ENCODE measurements around the gene ADD3.

ADD3 gene

DNA sequence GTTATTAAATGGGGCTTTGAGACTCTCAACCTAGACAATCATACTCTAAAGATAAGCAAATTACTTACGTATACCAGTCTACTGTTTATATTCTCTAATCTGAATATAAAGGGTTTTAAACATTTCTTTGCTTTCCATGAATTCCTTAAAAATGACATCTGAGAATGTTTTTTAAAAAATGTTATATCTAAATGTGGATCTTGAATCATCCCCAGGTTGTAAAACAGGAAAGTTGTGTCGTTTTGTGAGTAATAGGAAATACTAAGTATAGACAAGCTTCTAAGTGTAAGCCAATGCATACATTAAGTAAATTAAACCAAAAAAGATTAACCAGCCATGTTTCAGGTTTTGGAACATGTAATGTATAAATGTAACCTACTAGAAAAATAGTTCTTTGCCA, 26.8 kb downstream of the ADD3 start:
- no peak overlapping the region for H3K14ac ChIP-seq (ENCODE audit: low read length)
- no peak overlapping the region for H3K27ac ChIP-seq (ENCODE audit: low read depth, low read length)
- H3K9ac ChIP-seq (ENCODE audit: low read length) = no peak overlapping the region
- no peak overlapping the region for H2AK5ac ChIP-seq (ENCODE audit: low read length)
- H3K18ac ChIP-seq (ENCODE audit: low read length) = no peak overlapping the region
- no peaks in the 10 kb centered on the region for H3K9me3 ChIP-seq (ENCODE audit: insufficient read depth, low read depth, low read length)
- no peak overlapping the region for H4K8ac ChIP-seq (ENCODE audit: low read depth, low read length)
- H3K27me3 ChIP-seq (ENCODE audit: insufficient read depth, low read length) = no peaks in the 10 kb centered on the region
- no peak overlapping the region for H3K23ac ChIP-seq (ENCODE audit: low read length)
- H2BK5ac ChIP-seq (ENCODE audit: low read depth, low read length, poor library complexity) = no peak overlapping the region
- H3K4me3 ChIP-seq (ENCODE audit: low read depth, low read length) = no peak overlapping the region
- no peaks in the 10 kb centered on the region for H3K79me2 ChIP-seq (ENCODE audit: control insufficient read depth, insufficient read depth, low read length, poor library complexity)
- DNase-seq = peak in 1 of 2 donors; percentile 56
- H4K91ac ChIP-seq (ENCODE audit: low read depth, low read length) = no peak overlapping the region
- H3K4me2 ChIP-seq (ENCODE audit: low read length) = no peak overlapping the region
- no peaks in the 10 kb centered on the region for H3K4me1 ChIP-seq (ENCODE audit: control insufficient read depth in 1 of 2, insufficient read depth in 2 of 2, low read length in 2 of 2)
- no peaks in the 10 kb centered on the region for H3K79me1 ChIP-seq (ENCODE audit: low read length)
- no peak overlapping the region for H2AFZ ChIP-seq (ENCODE audit: insufficient read depth, low read length, poor library complexity)
- H3K36me3 ChIP-seq (ENCODE audit: control insufficient read depth in 1 of 2, insufficient read depth in 2 of 2, low read length in 2 of 2) = no peaks in the 10 kb centered on the region
- WGBS (ENCODE audit: extremely low coverage, insufficient coverage, insufficient read length) = no CpG with 5 or more reads among the region's 2 CpGs
- H2BK120ac ChIP-seq (ENCODE audit: insufficient read depth, low read length, poor library complexity) = no peak overlapping the region
- H4K12ac ChIP-seq (ENCODE audit: low read depth, low read length) = no peak overlapping the region
- no peak overlapping the region for H3K4ac ChIP-seq (ENCODE audit: low read depth, low read length)
- H2BK12ac ChIP-seq (ENCODE audit: low read length) = no peak overlapping the region

DNA sequence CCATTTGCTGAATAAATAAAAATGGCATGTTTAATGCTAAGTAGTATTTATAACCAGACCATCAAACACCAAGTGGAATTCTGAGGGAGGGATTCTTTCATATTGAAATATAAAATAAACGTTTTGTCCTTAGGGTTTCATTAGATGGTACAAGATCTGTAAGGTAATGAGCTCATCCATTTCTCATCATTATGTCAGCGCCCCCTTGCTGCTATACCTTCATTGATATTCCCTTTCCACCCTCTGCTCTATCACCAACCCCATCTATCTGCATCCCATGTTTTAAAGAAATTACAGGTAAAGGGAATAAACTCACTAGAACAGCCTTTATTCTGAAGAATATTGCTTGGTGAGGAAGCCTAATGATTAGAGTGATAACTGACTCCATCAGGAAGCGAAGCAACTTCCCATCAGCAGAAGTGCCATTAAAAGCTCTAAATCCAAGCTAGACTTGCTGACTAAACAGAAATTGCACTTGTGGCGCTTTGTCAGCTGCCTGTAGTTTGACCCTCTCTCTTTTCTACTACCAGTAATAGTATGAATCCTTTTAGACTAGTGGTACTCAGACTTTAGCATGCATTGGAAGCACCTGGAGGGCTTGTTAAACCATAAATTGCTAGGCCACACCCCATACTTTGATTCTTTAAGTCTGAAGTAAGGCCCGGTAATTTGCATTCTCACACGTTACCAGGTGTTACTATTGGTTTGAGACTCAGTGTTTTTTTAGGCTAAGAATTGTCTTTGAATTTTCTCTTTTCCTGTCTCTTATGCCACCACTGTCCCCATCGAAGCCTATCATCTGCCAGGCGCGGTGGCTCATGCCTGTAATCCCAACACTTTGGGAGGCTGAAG, 27.5 kb downstream of the ADD3 start:
- no peaks in the 10 kb centered on the region for H3K27me3 ChIP-seq (ENCODE audit: insufficient read depth, low read length)
- H3K9me3 ChIP-seq (ENCODE audit: insufficient read depth, low read depth, low read length) = no peaks in the 10 kb centered on the region
- WGBS (ENCODE audit: extremely low coverage, insufficient coverage, insufficient read length) = no CpG with 5 or more reads among the region's 9 CpGs
- no peak overlapping the region for H2BK120ac ChIP-seq (ENCODE audit: insufficient read depth, low read length, poor library complexity)
- no peak overlapping the region for H3K4me3 ChIP-seq (ENCODE audit: low read depth, low read length)
- H3K4me1 ChIP-seq (ENCODE audit: control insufficient read depth in 1 of 2, insufficient read depth in 2 of 2, low read length in 2 of 2) = no peaks in the 10 kb centered on the region
- no peak overlapping the region for H3K23ac ChIP-seq (ENCODE audit: low read length)
- no peak overlapping the region for H2BK5ac ChIP-seq (ENCODE audit: low read depth, low read length, poor library complexity)
- H3K18ac ChIP-seq (ENCODE audit: low read length) = no peak overlapping the region
- no peak for DNase-seq
- no peak overlapping the region for H3K14ac ChIP-seq (ENCODE audit: low read length)
- H2AFZ ChIP-seq (ENCODE audit: insufficient read depth, low read length, poor library complexity) = no peak overlapping the region
- H3K79me2 ChIP-seq (ENCODE audit: control insufficient read depth, insufficient read depth, low read length, poor library complexity) = no peaks in the 10 kb centered on the region
- H3K79me1 ChIP-seq (ENCODE audit: low read length) = no peaks in the 10 kb centered on the region
- no peak overlapping the region for H4K91ac ChIP-seq (ENCODE audit: low read depth, low read length)
- no peak overlapping the region for H4K12ac ChIP-seq (ENCODE audit: low read depth, low read length)
- H3K9ac ChIP-seq (ENCODE audit: low read length) = no peak overlapping the region
- H4K8ac ChIP-seq (ENCODE audit: low read depth, low read length) = no peak overlapping the region
- H3K27ac ChIP-seq (ENCODE audit: low read depth, low read length) = no peak overlapping the region
- H3K4me2 ChIP-seq (ENCODE audit: low read length) = no peak overlapping the region
- peak overlapping the region; percentile 55 for H3K4ac ChIP-seq (ENCODE audit: low read depth, low read length)
- H3K36me3 ChIP-seq (ENCODE audit: control insufficient read depth in 1 of 2, insufficient read depth in 2 of 2, low read length in 2 of 2) = no peaks in the 10 kb centered on the region
- no peak overlapping the region for H2BK12ac ChIP-seq (ENCODE audit: low read length)
- no peak overlapping the region for H2AK5ac ChIP-seq (ENCODE audit: low read length)

DNA sequence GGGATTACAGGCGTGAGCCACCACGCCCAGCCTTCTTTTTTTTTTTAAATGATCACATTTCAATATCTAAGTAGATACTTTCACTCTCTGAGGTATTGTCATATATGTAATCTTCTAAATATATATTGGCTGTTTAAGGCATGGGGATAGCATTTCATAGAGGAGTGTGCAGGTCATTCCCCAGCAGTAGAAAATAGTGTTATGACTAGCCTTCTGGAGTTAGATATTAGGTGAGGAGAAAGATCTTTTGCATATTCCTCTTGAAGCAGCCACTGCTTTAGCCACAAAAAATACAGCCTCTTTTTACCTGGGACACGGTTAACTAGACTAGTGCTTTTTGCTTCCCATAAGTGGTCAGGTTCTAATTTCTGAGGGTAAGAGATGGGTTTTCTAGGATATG, 28.9 kb downstream of the ADD3 start:
- WGBS (ENCODE audit: extremely low coverage, insufficient coverage, insufficient read length) = no CpG with 5 or more reads among the region's 3 CpGs

DNA sequence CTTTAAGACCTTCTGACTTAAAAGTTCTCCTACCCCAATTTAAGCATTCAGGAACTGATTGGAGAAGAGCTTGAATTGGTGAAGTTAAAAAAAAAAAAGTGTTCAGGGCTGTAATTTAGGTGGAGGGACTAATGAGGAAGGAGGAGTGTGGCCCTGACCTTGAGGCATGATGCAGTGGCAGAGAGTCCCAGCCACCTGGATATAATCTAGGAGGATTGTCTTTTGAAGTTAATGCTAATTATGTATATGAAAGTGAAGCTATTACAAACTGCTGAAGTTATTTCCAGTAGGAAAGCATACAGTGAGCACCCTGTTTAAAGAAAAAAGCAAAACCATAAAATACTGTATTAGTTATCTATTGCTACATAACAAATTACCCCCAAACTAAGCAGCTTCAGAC, 31.5 kb downstream of the ADD3 start:
- H3K4me2 ChIP-seq (ENCODE audit: low read length) = no peak overlapping the region
- H3K4me1 ChIP-seq (ENCODE audit: control insufficient read depth in 1 of 2, insufficient read depth in 2 of 2, low read length in 2 of 2) = peaks cover 0 to 2% of the 10 kb centered on the region in 2 experiments
- no peak overlapping the region for H3K9ac ChIP-seq (ENCODE audit: low read length)
- H3K9me3 ChIP-seq (ENCODE audit: insufficient read depth, low read depth, low read length) = no peaks in the 10 kb centered on the region
- H2BK120ac ChIP-seq (ENCODE audit: insufficient read depth, low read length, poor library complexity) = no peak overlapping the region
- no peak overlapping the region for H4K8ac ChIP-seq (ENCODE audit: low read depth, low read length)
- H2AFZ ChIP-seq (ENCODE audit: insufficient read depth, low read length, poor library complexity) = no peak overlapping the region
- H2BK12ac ChIP-seq (ENCODE audit: low read length) = no peak overlapping the region
- no peak overlapping the region for H2BK5ac ChIP-seq (ENCODE audit: low read depth, low read length, poor library complexity)
- H3K14ac ChIP-seq (ENCODE audit: low read length) = no peak overlapping the region
- no peak overlapping the region for H4K91ac ChIP-seq (ENCODE audit: low read depth, low read length)
- H2AK5ac ChIP-seq (ENCODE audit: low read length) = no peak overlapping the region
- peaks cover 2% of the 10 kb centered on the region for H3K79me2 ChIP-seq (ENCODE audit: control insufficient read depth, insufficient read depth, low read length, poor library complexity)
- no peak overlapping the region for H3K4ac ChIP-seq (ENCODE audit: low read depth, low read length)
- H3K4me3 ChIP-seq (ENCODE audit: low read depth, low read length) = no peak overlapping the region
- no peak overlapping the region for H3K18ac ChIP-seq (ENCODE audit: low read length)
- H3K36me3 ChIP-seq (ENCODE audit: control insufficient read depth in 1 of 2, insufficient read depth in 2 of 2, low read length in 2 of 2) = no peaks in the 10 kb centered on the region
- H4K12ac ChIP-seq (ENCODE audit: low read depth, low read length) = no peak overlapping the region
- no peak for DNase-seq
- no peaks in the 10 kb centered on the region for H3K79me1 ChIP-seq (ENCODE audit: low read length)
- H3K27ac ChIP-seq (ENCODE audit: low read depth, low read length) = no peak overlapping the region
- no peak overlapping the region for H3K23ac ChIP-seq (ENCODE audit: low read length)
- no peaks in the 10 kb centered on the region for H3K27me3 ChIP-seq (ENCODE audit: insufficient read depth, low read length)

More for the DNA sequence above, 28.9 kb downstream of the ADD3 start:
- DNase-seq = no peak
- H2BK5ac ChIP-seq (ENCODE audit: low read depth, low read length, poor library complexity) = no peak overlapping the region
- no peak overlapping the region for H3K27ac ChIP-seq (ENCODE audit: low read depth, low read length)
- no peaks in the 10 kb centered on the region for H3K36me3 ChIP-seq (ENCODE audit: control insufficient read depth in 1 of 2, insufficient read depth in 2 of 2, low read length in 2 of 2)
- no peak overlapping the region for H2AFZ ChIP-seq (ENCODE audit: insufficient read depth, low read length, poor library complexity)
- no peak overlapping the region for H3K9ac ChIP-seq (ENCODE audit: low read length)
- no peak overlapping the region for H3K4me2 ChIP-seq (ENCODE audit: low read length)
- no peak overlapping the region for H2BK120ac ChIP-seq (ENCODE audit: insufficient read depth, low read length, poor library complexity)
- no peak overlapping the region for H4K91ac ChIP-seq (ENCODE audit: low read depth, low read length)
- no peaks in the 10 kb centered on the region for H3K27me3 ChIP-seq (ENCODE audit: insufficient read depth, low read length)
- no peak overlapping the region for H3K18ac ChIP-seq (ENCODE audit: low read length)
- H3K14ac ChIP-seq (ENCODE audit: low read length) = no peak overlapping the region
- no peak overlapping the region for H3K4ac ChIP-seq (ENCODE audit: low read depth, low read length)
- no peak overlapping the region for H2BK12ac ChIP-seq (ENCODE audit: low read length)
- no peak overlapping the region for H4K8ac ChIP-seq (ENCODE audit: low read depth, low read length)
- H3K23ac ChIP-seq (ENCODE audit: low read length) = no peak overlapping the region
- H2AK5ac ChIP-seq (ENCODE audit: low read length) = no peak overlapping the region
- H3K79me2 ChIP-seq (ENCODE audit: control insufficient read depth, insufficient read depth, low read length, poor library complexity) = peaks cover 2% of the 10 kb centered on the region
- no peaks in the 10 kb centered on the region for H3K79me1 ChIP-seq (ENCODE audit: low read length)
- H3K4me3 ChIP-seq (ENCODE audit: low read depth, low read length) = no peak overlapping the region
- H4K12ac ChIP-seq (ENCODE audit: low read depth, low read length) = no peak overlapping the region
- no peaks in the 10 kb centered on the region for H3K9me3 ChIP-seq (ENCODE audit: insufficient read depth, low read depth, low read length)
- H3K4me1 ChIP-seq (ENCODE audit: control insufficient read depth in 1 of 2, insufficient read depth in 2 of 2, low read length in 2 of 2) = no peaks in the 10 kb centered on the region

Data from trophoblast cell (in vitro differentiated cells and primary cell).